ENCODE data around the gene DNAJA2.

DNA sequence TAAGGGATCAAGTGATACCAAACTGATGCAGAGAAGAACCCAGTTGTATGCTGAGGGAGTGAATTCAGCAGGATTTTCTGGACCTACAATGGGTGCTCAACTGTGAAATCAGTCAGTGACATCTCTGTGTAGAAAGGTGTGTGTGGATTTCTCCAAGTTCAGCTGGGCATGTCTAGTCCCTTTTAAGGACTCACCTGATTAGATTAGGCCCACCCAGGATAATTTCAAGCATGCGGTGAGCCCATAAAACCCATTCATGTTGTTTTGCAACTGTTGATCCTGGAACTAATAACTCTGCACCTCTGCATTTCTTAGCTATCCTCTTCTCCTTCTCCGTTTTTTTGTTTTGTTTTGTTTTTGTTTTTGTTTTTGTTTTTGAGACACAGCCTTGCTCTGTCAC is 35.1 kb upstream of the DNAJA2 start:
- no peak for TF ChIP-seq ZNF507 (tag; conservative IDR thresholded peaks at IDR 0.05)
- TF ChIP-seq KDM4B (IDR thresholded peaks at IDR 0.05; ENCODE audit: borderline replicate concordance in 2 of 2, low read depth in 1 of 2): no peak
- no peak for TF ChIP-seq MXI1 (IDR thresholded peaks at IDR 0.05; ENCODE audit: low read depth, low read length)
- TF ChIP-seq POLR3A (IDR thresholded peaks at IDR 0.05; ENCODE audit: borderline replicate concordance, extremely low read depth, insufficient read depth, insufficient read length): no peak
- no peak for TF ChIP-seq ZNF239 (CRISPR knock-in tag; IDR thresholded peaks at IDR 0.05)
- TF ChIP-seq NFE2L1 (tag; IDR thresholded peaks at IDR 0.05; ENCODE audit: borderline replicate concordance, low read depth): no peak
- TF ChIP-seq NCOA2 (IDR thresholded peaks at IDR 0.05; ENCODE audit: partially characterized antibody in 2 of 2): no peak
- TF ChIP-seq JUN (IDR thresholded peaks at IDR 0.05; ENCODE audit: borderline replicate concordance, low read depth, low read length): no peak
- no peak for TF ChIP-seq JUN (CRISPR knock-in tag; IDR thresholded peaks at IDR 0.05; ENCODE audit: borderline replicate concordance)
- TF ChIP-seq, protein P1, sequence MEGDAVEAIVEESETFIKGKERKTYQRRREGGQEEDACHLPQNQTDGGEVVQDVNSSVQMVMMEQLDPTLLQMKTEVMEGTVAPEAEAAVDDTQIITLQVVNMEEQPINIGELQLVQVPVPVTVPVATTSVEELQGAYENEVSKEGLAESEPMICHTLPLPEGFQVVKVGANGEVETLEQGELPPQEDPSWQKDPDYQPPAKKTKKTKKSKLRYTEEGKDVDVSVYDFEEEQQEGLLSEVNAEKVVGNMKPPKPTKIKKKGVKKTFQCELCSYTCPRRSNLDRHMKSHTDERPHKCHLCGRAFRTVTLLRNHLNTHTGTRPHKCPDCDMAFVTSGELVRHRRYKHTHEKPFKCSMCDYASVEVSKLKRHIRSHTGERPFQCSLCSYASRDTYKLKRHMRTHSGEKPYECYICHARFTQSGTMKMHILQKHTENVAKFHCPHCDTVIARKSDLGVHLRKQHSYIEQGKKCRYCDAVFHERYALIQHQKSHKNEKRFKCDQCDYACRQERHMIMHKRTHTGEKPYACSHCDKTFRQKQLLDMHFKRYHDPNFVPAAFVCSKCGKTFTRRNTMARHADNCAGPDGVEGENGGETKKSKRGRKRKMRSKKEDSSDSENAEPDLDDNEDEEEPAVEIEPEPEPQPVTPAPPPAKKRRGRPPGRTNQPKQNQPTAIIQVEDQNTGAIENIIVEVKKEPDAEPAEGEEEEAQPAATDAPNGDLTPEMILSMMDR (IDR thresholded peaks at IDR 0.05 in 2 of 3, conservative IDR thresholded peaks at IDR 0.05 in 1 of 3; ENCODE audit: insufficient read depth in 2 of 3, low read depth in 1 of 3, low read length in 3 of 3): no peak
- no peak for TF ChIP-seq CBX3 (IDR thresholded peaks at IDR 0.05; ENCODE audit: borderline replicate concordance in 1 of 2, low read length in 2 of 2)
- no peak for TF ChIP-seq CBX2 (IDR thresholded peaks at IDR 0.05; ENCODE audit: insufficient read depth, low read length, poor library complexity, severe bottlenecking)
- no peak for TF ChIP-seq ZNF253 (CRISPR knock-in tag; conservative IDR thresholded peaks at IDR 0.05)
- no peak for TF ChIP-seq ZNF449 (CRISPR knock-in tag; IDR thresholded peaks at IDR 0.05)
- no peak for TF ChIP-seq STAT5A (IDR thresholded peaks at IDR 0.05; ENCODE audit: borderline replicate concordance, low read length)
